Tibial nerve (tissue), 4 donors: Measurements from ENCODE around the gene SLC40A1. TPM values are rescaled to one million over a fixed set of nuclear protein-coding genes. Genes with fewer than 3 reads are reported as not detected.

Experiments used
- DNase-seq, 2 donors: peaks; one replicate each; pipeline ENCODE4 v3.0.0-alpha.2; 2019; ENCODE audit warnings: low spot score in 2 of 2
- H3K27ac ChIP-seq, 4 donors: fragments of 200-600 bp; sonication (generic) in 3 of 4; one replicate each; pipeline ENCODE4 v1.5.1; 2017 to 2019; ENCODE audit warnings: mild to moderate bottlenecking in 1 of 4
- H3K27me3 ChIP-seq, 2 donors: fragments of 200-600 bp; sonication (generic) in 1 of 2; one replicate each; pipeline versions ENCODE4 v1.5.1 to v1.6.0; 2017 to 2019
- H3K36me3 ChIP-seq, 3 donors: fragments of 200-600 bp; sonication (generic); one replicate each; pipeline ENCODE4 v1.5.1; 2018 to 2019
- H3K4me1 ChIP-seq, 4 donors: fragments of 200-600 bp; sonication (generic) in 3 of 4; one replicate each; pipeline ENCODE4 v1.5.1; 2017 to 2019
- H3K4me3 ChIP-seq, 4 donors: fragments of 200-600 bp; sonication (generic) in 3 of 4; one replicate each; pipeline ENCODE4 v1.5.1; 2017 to 2019; ENCODE audit warnings: mild to moderate bottlenecking in 1 of 4, moderate library complexity in 1 of 4
- H3K9me3 ChIP-seq, 4 donors: fragments of 200-600 bp; sonication (generic) in 3 of 4; one replicate each; pipeline ENCODE4 v1.5.1; 2017 to 2019
- CTCF ChIP-seq, 5 experiments: fragments of 200-600 bp in 3 of 5; fragments of 450-650 bp in 2 of 5; sonication (generic) in 3 of 5; IDR thresholded peaks; one replicate each; pipeline ENCODE4 v1.5.1; 2016 to 2019; ENCODE audit warnings: antibody characterized with exemption in 5 of 5, mild to moderate bottlenecking in 3 of 5, moderate library complexity in 2 of 5
- EP300 ChIP-seq, 2 donors: sonication (generic); formaldehyde crosslinking; IDR thresholded peaks; one replicate each; pipeline ENCODE4 v1.6.1; 2017; ENCODE audit warnings: antibody characterized with exemption in 2 of 2, mild to moderate bottlenecking in 1 of 2
- POLR2A ChIP-seq, 2 donors: fragments of 450-650 bp; IDR thresholded peaks; one replicate each; pipeline ENCODE4 v1.6.1; 2017; ENCODE audit warnings: antibody characterized with exemption in 2 of 2, mild to moderate bottlenecking in 2 of 2, moderate library complexity in 2 of 2
- WGBS, 2 donors: methylation state at CpG; one replicate each; pipeline ENCODE4 v1.1.5; 2018; 5-methylcytosine and 5-hydroxymethylcytosine counted together
- total RNA-seq, 4 donors: library from RNA; depleted of rRNA; stranded (reverse); fragments of >200 nt; gene quantifications; one replicate each; pipeline ENCODE4 v1.1.0, GENCODE V29; 2016

Gene SLC40A1
- total RNA-seq: 10 to 100 TPM; 26.0 to 51.1 (median 36.0) TPM

- H3K4me1 ChIP-seq: peaks cover 0 to 50% (median 24%) of the 10 kb centered on the region in 4 donors
- 0 to 1% methylated on average over 41 to 54 of the region's 78 CpGs for WGBS, 2 donors
- DNase-seq: peak; percentile 56 to 66
Measured at GRCh38 chr2:189580658-189581353, at the start of gene SLC40A1. Gene SLC40A1 (minus strand): TSS chr2:189580786. CDS start chr2:189580460, 326 bp downstream.

GRCh38 chr2:189629531-189630453 is 49.2 kb upstream of the SLC40A1 start:
- TF ChIP-seq CTCF (IDR thresholded peaks at IDR 0.05) (no peak), EP300 (IDR thresholded peaks at IDR 0.05) (no peak), POLR2A (IDR thresholded peaks at IDR 0.05) (no peak)
- Histone ChIP-seq H3K27me3 (no peaks in the 10 kb centered on the region), H3K4me3 (no peak overlapping the region), H3K4me1 (no peaks in the 10 kb centered on the region), H3K36me3 (no peaks in the 10 kb centered on the region), H3K9me3 (no peaks in the 10 kb centered on the region), H3K27ac (no peak overlapping the region)
- WGBS, 2 donors: 57 to 59% methylated on average over 10 of the region's 10 CpGs
- no peak for DNase-seq

More at GRCh38 chr2:189580658-189581353, at the start of gene SLC40A1:
- TF ChIP-seq POLR2A (IDR thresholded peaks at IDR 0.05) (peak; percentile 56 to 80), CTCF (IDR thresholded peaks at IDR 0.05) (peak in 1 of 5 experiments; percentile 54), EP300 (IDR thresholded peaks at IDR 0.05) (peak in 1 of 2 donors; percentile 88)
- Histone ChIP-seq H3K9me3 (no peaks in the 10 kb centered on the region), H3K4me3 (peak within 1 kb of the TSS; percentile 47 to 73 (median 70)), H3K27me3 (no peaks in the 10 kb centered on the region), H3K36me3 (no peaks in the 10 kb centered on the region), H3K27ac (peak within 1 kb of the TSS; percentile 73 to 90 (median 90))

GRCh38 chr2:189628817-189629530 is 48.4 kb upstream of the SLC40A1 start:
- DNase-seq: no peak

GRCh38 chr2:189627789-189628188 is 47.2 kb upstream of the SLC40A1 start:
- no peak for TF ChIP-seq POLR2A (IDR thresholded peaks at IDR 0.05)
- no peak for TF ChIP-seq EP300 (IDR thresholded peaks at IDR 0.05)
- TF ChIP-seq CTCF (IDR thresholded peaks at IDR 0.05): no peak
- WGBS, 2 donors: 86 to 88% methylated on average over 1 of the region's 1 CpG
- no peaks in the 10 kb centered on the region for H3K36me3 ChIP-seq
- no peak for DNase-seq
- H3K27ac ChIP-seq: no peak overlapping the region
- H3K9me3 ChIP-seq: no peaks in the 10 kb centered on the region
- no peaks in the 10 kb centered on the region for H3K4me1 ChIP-seq
- H3K27me3 ChIP-seq: no peaks in the 10 kb centered on the region
- no peak overlapping the region for H3K4me3 ChIP-seq

More at GRCh38 chr2:189628817-189629530, 48.4 kb upstream of the SLC40A1 start:
- no peaks in the 10 kb centered on the region for H3K27me3 ChIP-seq
- no peak overlapping the region for H3K27ac ChIP-seq
- no peaks in the 10 kb centered on the region for H3K4me1 ChIP-seq
- no peaks in the 10 kb centered on the region for H3K9me3 ChIP-seq
- H3K36me3 ChIP-seq: no peaks in the 10 kb centered on the region
- no peak overlapping the region for H3K4me3 ChIP-seq
- TF ChIP-seq POLR2A (IDR thresholded peaks at IDR 0.05) (no peak), EP300 (IDR thresholded peaks at IDR 0.05) (no peak), CTCF (IDR thresholded peaks at IDR 0.05) (no peak)
- WGBS, 2 donors: 91% methylated on average over 9 of the region's 9 CpGs
